ENCODE results near the gene PPFIA4.
A peak's percentile ranks its signal among the peaks of the same experiment; 100 is the strongest.

The PPFIA4 gene

DNA sequence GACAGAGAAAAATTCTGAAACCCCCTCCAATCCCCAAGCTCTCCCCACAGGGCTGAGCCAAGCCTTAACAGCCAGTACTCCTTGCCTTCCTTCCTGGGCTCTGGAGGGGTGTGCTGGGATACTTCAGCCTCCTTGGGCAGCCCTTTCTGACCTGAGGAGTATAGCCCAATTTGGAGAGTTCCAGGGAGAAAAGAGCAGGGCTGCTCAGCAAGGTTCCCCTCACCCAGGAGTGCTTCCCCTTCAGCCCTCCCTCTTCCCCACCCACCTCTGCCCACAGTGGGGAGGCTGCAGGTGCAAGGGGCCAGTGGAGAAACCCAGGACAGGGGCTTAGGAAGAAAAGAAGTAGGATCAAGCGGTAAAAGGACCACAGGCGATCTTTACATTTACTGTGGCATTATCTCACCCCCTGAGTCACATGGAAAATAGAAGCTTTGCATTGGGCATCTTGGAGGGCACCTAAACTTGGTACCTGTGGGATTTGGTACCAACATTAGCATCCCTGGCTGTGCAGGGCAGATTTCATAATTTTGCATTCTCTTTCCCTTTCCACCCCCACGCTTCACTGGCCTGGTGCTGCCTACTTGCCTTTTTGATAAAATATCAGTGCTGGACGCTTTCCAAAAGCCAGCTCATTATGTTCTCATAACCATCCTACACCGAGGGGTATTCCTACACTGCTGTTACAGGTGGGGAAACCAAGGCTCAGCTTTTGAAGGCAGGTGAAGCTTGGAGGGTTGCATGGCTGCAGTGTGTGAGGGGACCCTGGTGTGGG is 98.4 kb downstream of the PPFIA4 start:
- peak; percentile 10 for DNase-seq
- H3K27ac ChIP-seq: no peak overlapping the region
- no peak overlapping the region for H3K4me3 ChIP-seq (ENCODE audit: low read depth, low read length)
- peaks cover 10% of the 10 kb centered on the region for H3K36me3 ChIP-seq
- TF ChIP-seq, protein P1, sequence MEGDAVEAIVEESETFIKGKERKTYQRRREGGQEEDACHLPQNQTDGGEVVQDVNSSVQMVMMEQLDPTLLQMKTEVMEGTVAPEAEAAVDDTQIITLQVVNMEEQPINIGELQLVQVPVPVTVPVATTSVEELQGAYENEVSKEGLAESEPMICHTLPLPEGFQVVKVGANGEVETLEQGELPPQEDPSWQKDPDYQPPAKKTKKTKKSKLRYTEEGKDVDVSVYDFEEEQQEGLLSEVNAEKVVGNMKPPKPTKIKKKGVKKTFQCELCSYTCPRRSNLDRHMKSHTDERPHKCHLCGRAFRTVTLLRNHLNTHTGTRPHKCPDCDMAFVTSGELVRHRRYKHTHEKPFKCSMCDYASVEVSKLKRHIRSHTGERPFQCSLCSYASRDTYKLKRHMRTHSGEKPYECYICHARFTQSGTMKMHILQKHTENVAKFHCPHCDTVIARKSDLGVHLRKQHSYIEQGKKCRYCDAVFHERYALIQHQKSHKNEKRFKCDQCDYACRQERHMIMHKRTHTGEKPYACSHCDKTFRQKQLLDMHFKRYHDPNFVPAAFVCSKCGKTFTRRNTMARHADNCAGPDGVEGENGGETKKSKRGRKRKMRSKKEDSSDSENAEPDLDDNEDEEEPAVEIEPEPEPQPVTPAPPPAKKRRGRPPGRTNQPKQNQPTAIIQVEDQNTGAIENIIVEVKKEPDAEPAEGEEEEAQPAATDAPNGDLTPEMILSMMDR (IDR thresholded peaks at IDR 0.05; ENCODE audit: low read depth, low read length): no peak
- H3K27me3 ChIP-seq (ENCODE audit: insufficient read depth, low read depth, severe bottlenecking): no peaks in the 10 kb centered on the region
- no peaks in the 10 kb centered on the region for H3K9me3 ChIP-seq (ENCODE audit: severe bottlenecking)

DNA sequence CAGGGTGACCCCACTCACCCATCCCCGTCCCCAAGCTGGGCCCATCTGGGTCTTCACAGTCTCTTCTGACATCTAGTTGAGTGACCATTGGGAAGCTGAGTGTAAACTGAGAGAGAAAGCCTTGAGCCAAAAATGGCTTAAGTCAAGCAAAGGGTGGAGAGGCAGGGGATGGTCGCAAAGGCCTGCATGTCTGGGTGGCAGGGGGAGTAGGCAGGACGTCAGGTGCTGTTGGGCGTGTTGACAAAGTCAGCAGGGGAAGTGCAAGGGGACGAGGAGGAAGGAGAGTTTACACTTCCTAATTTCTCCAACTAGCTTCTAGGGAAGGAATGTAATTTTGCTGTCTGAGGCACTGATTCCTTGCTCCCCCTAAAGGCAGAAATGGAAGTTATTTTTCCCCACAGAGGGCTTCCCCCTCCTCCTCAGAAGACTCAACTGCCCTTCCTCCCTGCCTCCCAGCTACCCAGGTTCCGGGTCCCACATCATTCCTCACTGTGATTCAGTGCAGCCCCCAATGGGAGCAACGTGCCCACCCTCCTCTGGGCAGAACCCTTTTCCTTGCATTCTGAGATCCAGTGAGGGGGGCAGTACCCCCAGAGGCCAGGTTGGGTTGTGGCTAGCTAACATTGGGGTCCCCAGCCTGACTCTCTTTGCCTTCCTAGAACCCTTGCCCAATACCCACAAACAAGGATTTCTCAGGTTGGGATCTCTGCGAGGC is 100.0 kb downstream of the PPFIA4 start:
- Histone ChIP-seq H3K36me3 (peaks cover 24% of the 10 kb centered on the region), H3K4me3 (ENCODE audit: low read depth, low read length) (peak overlapping the region; percentile 73), H3K27me3 (ENCODE audit: insufficient read depth, low read depth, severe bottlenecking) (no peaks in the 10 kb centered on the region), H3K9me3 (ENCODE audit: severe bottlenecking) (no peaks in the 10 kb centered on the region), H3K27ac (peak overlapping the region; percentile 7)
- TF ChIP-seq, protein P1 (IDR thresholded peaks at IDR 0.05; ENCODE audit: low read depth, low read length): peak; percentile 94
- DNase-seq: peak; percentile 60

DNA sequence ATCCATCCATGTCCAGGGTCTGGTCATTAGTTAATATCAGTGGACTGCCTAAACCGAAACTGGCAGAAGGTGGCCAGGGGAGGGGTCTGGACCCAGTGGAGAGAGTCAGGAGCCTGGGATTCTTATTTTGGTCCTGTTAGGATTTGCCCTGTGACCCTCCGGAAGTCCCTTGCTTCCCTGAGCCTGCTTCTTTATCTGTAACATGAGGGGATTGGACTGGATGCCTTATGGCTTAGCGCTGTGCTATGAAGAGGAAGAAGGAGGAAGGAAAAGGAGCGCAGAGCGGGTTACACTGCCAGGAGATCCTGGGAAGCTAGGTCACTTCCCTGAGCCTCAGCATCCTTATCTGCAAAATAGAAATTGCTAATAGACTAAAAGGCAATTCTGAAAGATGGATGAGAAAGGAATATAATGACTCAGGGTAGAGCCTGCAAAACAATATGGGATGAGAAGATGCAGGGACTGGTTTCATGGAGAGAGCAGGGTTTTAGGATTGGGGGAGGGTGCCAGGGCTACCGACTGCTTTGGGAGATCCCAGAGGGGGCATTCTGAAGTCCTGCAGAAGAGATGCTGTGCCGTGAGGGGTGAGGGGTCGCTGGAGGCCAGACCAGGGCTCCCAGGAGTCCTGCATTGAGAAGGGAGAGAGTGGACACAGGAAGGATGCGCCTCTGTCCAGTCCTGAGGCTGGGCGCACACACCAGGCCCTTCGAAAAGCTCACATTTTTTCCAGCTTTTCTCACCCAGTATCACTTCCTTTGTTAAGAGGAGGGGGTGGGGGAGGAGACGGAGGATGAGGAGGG is 100.8 kb downstream of the PPFIA4 start:
- no peaks in the 10 kb centered on the region for H3K27me3 ChIP-seq (ENCODE audit: insufficient read depth, low read depth, severe bottlenecking)
- no peaks in the 10 kb centered on the region for H3K9me3 ChIP-seq (ENCODE audit: severe bottlenecking)
- TF ChIP-seq, protein P1 (IDR thresholded peaks at IDR 0.05; ENCODE audit: low read depth, low read length): no peak
- peak; percentile 50 for DNase-seq
- H3K4me3 ChIP-seq (ENCODE audit: low read depth, low read length): peak overlapping the region; percentile 73
- peaks cover 29% of the 10 kb centered on the region for H3K36me3 ChIP-seq
- peak overlapping the region; percentile 7 for H3K27ac ChIP-seq

DNA sequence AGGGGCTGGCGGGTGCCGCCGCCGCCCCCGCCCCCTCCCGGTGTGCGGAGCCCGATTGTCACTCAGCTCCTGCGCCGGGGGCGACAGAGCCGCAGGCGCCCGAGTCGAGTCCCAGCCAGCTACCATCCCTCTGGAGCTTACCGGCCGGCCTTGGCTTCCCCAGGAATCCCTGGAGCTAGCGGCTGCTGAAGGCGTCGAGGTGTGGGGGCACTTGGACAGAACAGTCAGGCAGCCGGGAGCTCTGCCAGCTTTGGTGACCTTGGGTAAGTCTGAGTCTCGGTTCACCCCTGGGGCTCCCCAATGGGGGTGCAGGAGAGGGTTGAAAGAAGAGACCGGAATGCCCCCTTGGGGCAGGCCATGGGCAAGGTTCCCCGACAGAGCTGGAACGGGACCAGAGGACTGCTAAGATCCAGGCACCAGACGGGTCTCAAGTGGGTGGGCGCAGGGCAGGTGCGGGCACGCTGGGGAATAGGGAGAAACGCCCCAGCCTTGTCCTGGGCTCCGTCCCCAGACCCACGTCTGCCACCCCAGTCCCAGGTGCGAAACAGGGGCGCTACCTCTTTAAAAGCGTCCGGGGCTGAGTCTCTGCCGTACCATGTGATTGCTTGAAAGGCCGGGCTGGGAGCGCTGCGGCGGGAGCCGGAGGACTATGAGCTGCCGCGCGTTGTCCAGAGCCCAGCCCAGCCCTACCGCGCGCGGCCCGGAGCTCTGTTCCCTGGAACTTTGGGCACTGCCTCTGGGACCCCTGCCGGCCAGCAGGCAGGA is 101.6 kb downstream of the PPFIA4 start, which contains the start of gene ADORA1:
TSS of gene ADORA1 (plus strand) at position 61 of the 765 bp plus-strand sequence. CDS start 1,116 bp downstream, outside the sequence.
- TF ChIP-seq, protein P1 (IDR thresholded peaks at IDR 0.05; ENCODE audit: low read depth, low read length): peak; percentile 51; the same call in 1 of the 2 replicates
- peaks cover 34% of the 10 kb centered on the region for H3K36me3 ChIP-seq
- H3K9me3 ChIP-seq (ENCODE audit: severe bottlenecking): no peaks in the 10 kb centered on the region
- peak within 1 kb of the TSS; percentile 7 for H3K27ac ChIP-seq
- no peaks in the 10 kb centered on the region for H3K27me3 ChIP-seq (ENCODE audit: insufficient read depth, low read depth, severe bottlenecking)
- DNase-seq: peak; percentile 90
- H3K4me3 ChIP-seq (ENCODE audit: low read depth, low read length): peak within 1 kb of the TSS; percentile 73

DNA sequence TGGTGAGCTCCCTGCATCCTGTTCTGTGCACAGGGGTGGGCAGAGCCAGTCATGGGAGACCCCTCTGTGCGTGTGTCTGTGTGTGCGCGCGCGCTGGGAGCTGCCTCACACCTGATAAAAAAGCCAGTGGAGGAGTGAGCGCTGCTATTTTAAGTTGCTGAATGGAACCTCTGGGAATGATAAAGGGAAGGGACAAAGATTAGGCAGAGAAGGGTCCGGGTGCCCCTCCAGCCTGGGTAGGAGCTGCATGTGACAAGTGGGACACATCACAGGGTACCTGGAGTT is 102.1 kb downstream of the PPFIA4 start:
- Histone ChIP-seq H3K27ac (peak overlapping the region; percentile 7), H3K27me3 (ENCODE audit: insufficient read depth, low read depth, severe bottlenecking) (no peaks in the 10 kb centered on the region), H3K36me3 (peaks cover 34% of the 10 kb centered on the region), H3K4me3 (ENCODE audit: low read depth, low read length) (peak overlapping the region; percentile 73), H3K9me3 (ENCODE audit: severe bottlenecking) (no peaks in the 10 kb centered on the region)
- no peak for DNase-seq
- TF ChIP-seq, protein P1 (IDR thresholded peaks at IDR 0.05; ENCODE audit: low read depth, low read length): no peak; the same call in 1 of the 2 replicates
